Measurements from ENCODE around the gene DIPK1B. TPM values are rescaled to one million over a fixed set of nuclear protein-coding genes. Genes with fewer than 3 reads are reported as not detected.
"Not testable (repeated sequence)": the region's sequence is repeated elsewhere in the genome, so short reads cannot be mapped to it uniquely, and the experiment has no call there.

DIPK1B gene
- total RNA-seq, 4 donors from 2014 or later: 19.4 to 23.6 (median 22.6) TPM

GRCh38 chr9:136754059-136754572, 41.7 kb downstream of the DIPK1B start:
- Histone ChIP-seq H3K36me3 (no peaks in the 10 kb centered on the region), H3K27me3 (no peaks in the 10 kb centered on the region), H3K27ac (no peak overlapping the region), H3K9me3 (no peaks in the 10 kb centered on the region), H3K4me3 (replicated peaks in 1 of 3) (no peak overlapping the region), H3K4me1 (peaks cover 14 to 30% of the 10 kb centered on the region in 2 donors)
- 82% methylated on average over 7 of the region's 17 CpGs; no CpG with 5 or more reads in 1 of the 2 donors for WGBS, 2 donors
- DNase-seq: no peak
- intact Hi-C loops (cut with DNase I): no loop called here
- no peak for TF ChIP-seq POLR2A (IDR thresholded peaks at IDR 0.05)
- TF ChIP-seq, protein P1, sequence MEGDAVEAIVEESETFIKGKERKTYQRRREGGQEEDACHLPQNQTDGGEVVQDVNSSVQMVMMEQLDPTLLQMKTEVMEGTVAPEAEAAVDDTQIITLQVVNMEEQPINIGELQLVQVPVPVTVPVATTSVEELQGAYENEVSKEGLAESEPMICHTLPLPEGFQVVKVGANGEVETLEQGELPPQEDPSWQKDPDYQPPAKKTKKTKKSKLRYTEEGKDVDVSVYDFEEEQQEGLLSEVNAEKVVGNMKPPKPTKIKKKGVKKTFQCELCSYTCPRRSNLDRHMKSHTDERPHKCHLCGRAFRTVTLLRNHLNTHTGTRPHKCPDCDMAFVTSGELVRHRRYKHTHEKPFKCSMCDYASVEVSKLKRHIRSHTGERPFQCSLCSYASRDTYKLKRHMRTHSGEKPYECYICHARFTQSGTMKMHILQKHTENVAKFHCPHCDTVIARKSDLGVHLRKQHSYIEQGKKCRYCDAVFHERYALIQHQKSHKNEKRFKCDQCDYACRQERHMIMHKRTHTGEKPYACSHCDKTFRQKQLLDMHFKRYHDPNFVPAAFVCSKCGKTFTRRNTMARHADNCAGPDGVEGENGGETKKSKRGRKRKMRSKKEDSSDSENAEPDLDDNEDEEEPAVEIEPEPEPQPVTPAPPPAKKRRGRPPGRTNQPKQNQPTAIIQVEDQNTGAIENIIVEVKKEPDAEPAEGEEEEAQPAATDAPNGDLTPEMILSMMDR (IDR thresholded peaks at IDR 0.05): no peak

DNA sequence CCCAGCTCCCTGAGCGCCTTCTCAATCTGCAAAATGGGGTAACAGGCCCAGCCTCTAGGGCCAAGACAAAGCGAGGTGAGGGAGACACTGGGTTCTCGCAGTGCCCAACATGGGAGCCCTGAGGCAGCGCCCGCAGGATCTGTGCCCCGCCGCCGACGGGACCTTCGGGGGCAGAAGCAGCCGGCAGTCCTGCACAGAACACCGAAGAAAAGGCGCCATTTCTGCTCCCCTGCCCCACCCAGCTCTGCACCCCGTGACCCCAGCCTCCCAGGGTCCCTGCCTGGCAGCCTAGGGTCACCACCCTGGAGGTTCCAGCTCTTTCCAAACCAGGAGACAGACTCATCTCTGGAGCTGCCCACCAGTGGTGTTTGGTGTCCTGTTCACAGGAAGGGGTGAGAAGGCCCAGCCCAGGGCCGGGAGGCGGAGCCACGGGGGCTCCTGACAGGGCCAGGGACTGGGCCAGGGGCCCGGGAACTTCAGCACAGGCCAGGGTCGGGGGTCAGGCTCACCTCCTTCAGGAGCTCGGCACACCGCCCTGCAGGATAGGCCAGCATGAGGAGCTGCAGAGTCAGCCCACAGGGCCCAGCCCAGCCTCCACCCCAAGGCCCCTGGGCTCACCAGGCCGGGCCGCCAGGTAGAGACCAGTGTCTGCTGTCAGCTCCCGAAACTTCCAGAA, 42.4 kb downstream of the DIPK1B start:
- WGBS, 2 donors: 79 to 87% methylated on average over 7 to 18 of the region's 24 CpGs
- H3K4me3 ChIP-seq (replicated peaks in 1 of 3): no peak overlapping the region
- intact Hi-C loops (cut with DNase I): no loop called here
- H3K36me3 ChIP-seq: no peaks in the 10 kb centered on the region
- no peaks in the 10 kb centered on the region for H3K9me3 ChIP-seq
- peaks cover 9 to 23% of the 10 kb centered on the region in 2 donors for H3K4me1 ChIP-seq
- no peaks in the 10 kb centered on the region for H3K27me3 ChIP-seq
- TF ChIP-seq, protein P1 (IDR thresholded peaks at IDR 0.05): no peak
- no peak for TF ChIP-seq POLR2A (IDR thresholded peaks at IDR 0.05)
- DNase-seq: no peak
- H3K27ac ChIP-seq: no peak overlapping the region

DNA sequence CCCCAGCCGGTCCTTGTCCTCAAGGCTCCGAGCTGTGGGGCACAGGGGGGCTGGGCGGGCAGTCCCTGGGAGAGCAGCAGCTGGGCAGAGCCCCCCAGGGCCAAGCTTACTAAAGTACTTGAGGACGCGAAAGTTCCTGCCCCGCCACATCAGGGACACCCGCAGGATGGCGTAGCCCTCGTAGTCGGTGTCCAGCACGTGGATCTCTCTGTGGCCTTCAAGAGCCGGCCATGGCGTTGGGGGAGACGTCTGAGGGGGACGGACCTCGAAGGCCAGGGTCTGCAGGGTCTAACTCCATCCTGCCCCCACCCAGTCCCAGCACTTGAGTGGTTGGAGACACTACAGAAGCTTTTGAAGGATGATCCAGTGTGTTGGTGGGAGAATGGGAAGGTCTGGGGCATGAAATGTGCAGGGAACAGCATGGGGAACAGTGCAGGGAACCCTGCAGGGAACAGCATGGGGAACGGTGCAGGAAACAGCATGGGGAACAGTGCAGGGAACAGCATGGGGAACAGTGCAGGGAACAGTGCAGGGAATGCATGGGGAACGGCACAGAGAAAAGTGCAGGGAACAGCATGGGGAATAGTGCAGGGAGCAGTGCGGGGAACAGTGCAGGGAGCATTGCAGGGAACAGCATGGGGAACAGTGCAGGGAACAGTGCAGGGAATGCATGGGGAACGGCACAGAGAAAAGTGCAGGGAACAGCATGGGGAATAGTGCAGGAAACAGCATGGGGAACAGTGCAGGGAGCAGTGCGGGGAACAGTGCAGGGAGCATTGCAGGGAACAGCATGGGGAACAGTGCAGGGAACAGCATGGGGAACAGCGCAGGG, 43.1 kb downstream of the DIPK1B start:
- DNase-seq; H3K27ac ChIP-seq; H3K9me3 ChIP-seq; intact Hi-C loops (cut with DNase I); H3K36me3 ChIP-seq; H3K4me3 ChIP-seq (replicated peaks in 1 of 3); H3K27me3 ChIP-seq: not testable (repeated sequence)
- H3K4me1 ChIP-seq: peaks cover 9 to 21% of the 10 kb centered on the region in 2 donors
- WGBS, 2 donors: 92 to 93% methylated on average over 19 to 22 of the region's 22 CpGs

- TF ChIP-seq POLR2A (IDR thresholded peaks at IDR 0.05): no peak
- TF ChIP-seq, protein P1 (IDR thresholded peaks at IDR 0.05): no peak
- H3K36me3 ChIP-seq: no peaks in the 10 kb centered on the region
- H3K4me1 ChIP-seq: peaks cover 9 to 22% of the 10 kb centered on the region in 2 donors
- DNase-seq: no peak
- no peak overlapping the region for H3K4me3 ChIP-seq (replicated peaks in 1 of 3)
- intact Hi-C loops (cut with DNase I): no loop called here
- H3K27me3 ChIP-seq: no peaks in the 10 kb centered on the region
- WGBS, 2 donors: 86 to 92% methylated on average over 4 of the region's 4 CpGs
- H3K27ac ChIP-seq: no peak overlapping the region
- H3K9me3 ChIP-seq: no peaks in the 10 kb centered on the region
Observed at GRCh38 chr9:136756134-136756438, 43.7 kb downstream of the DIPK1B start.

GRCh38 chr9:136756836-136757235, 44.5 kb downstream of the DIPK1B start:
- no peak for DNase-seq
- Histone ChIP-seq H3K27ac (no peak overlapping the region), H3K4me3 (replicated peaks in 1 of 3) (no peak overlapping the region), H3K36me3 (no peaks in the 10 kb centered on the region), H3K9me3 (no peaks in the 10 kb centered on the region), H3K27me3 (no peaks in the 10 kb centered on the region), H3K4me1 (peaks cover 9 to 18% of the 10 kb centered on the region in 2 donors)
- TF ChIP-seq POLR2A (IDR thresholded peaks at IDR 0.05): no peak
- TF ChIP-seq, protein P1 (IDR thresholded peaks at IDR 0.05): no peak
- intact Hi-C loops (cut with DNase I): no loop called here
- WGBS, 2 donors: 91 to 95% methylated on average over 17 to 18 of the region's 18 CpGs

All from thyroid gland (tissue), 4 donors.